Osteoblast (primary cell): ENCODE measurements around the gene MFSD1. TPM values are rescaled to one million over a fixed set of nuclear protein-coding genes. Genes with fewer than 3 reads are reported as not detected.

Experiments
- DNase-seq: peaks from one replicate; pipeline ENCODE4 v3.0.0; 2011; ENCODE audit warnings: low spot score, mixed read lengths; ENCODE audit not compliant: insufficient read length; ENCODE audit errors: missing footprints
- H2AFZ ChIP-seq: 2 replicates; pipeline ENCODE4 v1.6.0; 2011; ENCODE audit warnings: mild to moderate bottlenecking, low read length
- H3K27ac ChIP-seq: 2 replicates; pipeline ENCODE4 v1.5.1; 2011; ENCODE audit warnings: mild to moderate bottlenecking, low read depth, low read length, moderate library complexity
- H3K27me3 ChIP-seq: 2 replicates; pipeline ENCODE4 v1.6.0; 2012; ENCODE audit warnings: mild to moderate bottlenecking, control low read depth, inconsistent platforms, low read length, moderate library complexity; ENCODE audit not compliant: insufficient read depth
- H3K36me3 ChIP-seq: 2 replicates; pipeline ENCODE4 v1.5.1; 2011; ENCODE audit warnings: mild to moderate bottlenecking, low read length, control low read depth, moderate library complexity; ENCODE audit not compliant: insufficient read depth
- H3K4me1 ChIP-seq: 2 replicates; pipeline ENCODE4 v1.5.1; 2011; ENCODE audit warnings: mild to moderate bottlenecking, low read length, control low read depth, moderate library complexity; ENCODE audit not compliant: insufficient read depth
- H3K4me2 ChIP-seq: 2 replicates; pipeline ENCODE4 v1.6.0; 2011; ENCODE audit warnings: mild to moderate bottlenecking, low read length; ENCODE audit not compliant: insufficient read depth
- H3K4me3 ChIP-seq: fragments of 200-600 bp; sonication (generic); 3 replicates; pipeline ENCODE4 v1.5.1; 2012; ENCODE audit warnings: mild to moderate bottlenecking, low read length, inconsistent platforms; ENCODE audit not compliant: insufficient read depth
- H3K79me2 ChIP-seq: 2 replicates; pipeline ENCODE4 v1.6.0; 2012; ENCODE audit warnings: mild to moderate bottlenecking, low read length, control low read depth, inconsistent platforms; ENCODE audit not compliant: insufficient read depth
- H3K9me3 ChIP-seq: 2 replicates; pipeline ENCODE4 v1.5.1; 2011; ENCODE audit warnings: low read depth, low read length, control low read depth
- H4K20me1 ChIP-seq: 2 replicates; pipeline ENCODE4 v1.6.0; 2012; ENCODE audit warnings: mild to moderate bottlenecking, low read length, control low read depth; ENCODE audit not compliant: insufficient read depth
- total RNA-seq: library from RNA; depleted of rRNA; stranded (reverse); fragments of >200 nt; gene quantifications from 2 replicates; pipeline ENCODE4 v1.2.3, GENCODE V29; 2012
- TF ChIP-seq, protein P1 (sequence below): IDR thresholded peaks from 2 replicates; pipeline ENCODE4 v1.5.1; 2011; ENCODE audit warnings: mild to moderate bottlenecking, low read depth, low read length, moderate library complexity; ENCODE audit errors: extremely low read depth

The MFSD1 gene
- total RNA-seq, 1 donor = 170 TPM

DNA sequence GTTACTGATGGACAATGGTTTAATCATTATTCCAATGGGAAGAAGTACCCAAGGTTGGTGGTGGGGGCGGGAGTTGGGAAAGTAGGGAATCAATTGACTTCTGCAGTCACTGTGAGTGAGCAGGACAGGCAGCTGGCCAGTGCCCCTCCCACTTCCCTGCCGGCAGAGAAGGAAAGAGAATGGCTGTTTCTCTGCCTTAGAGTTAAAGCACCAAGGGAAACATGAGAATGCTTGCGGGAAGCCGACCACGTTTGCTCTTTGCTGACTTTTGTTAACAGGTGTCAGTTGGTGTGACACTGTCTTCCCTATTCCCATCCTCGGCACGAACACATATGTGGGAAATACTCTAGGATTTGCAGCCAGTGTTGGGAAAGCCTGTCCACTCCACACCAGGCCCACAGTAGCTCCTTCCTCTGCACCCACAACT lies 33.5 kb upstream of the MFSD1 start:
- peak overlapping the region; percentile 64 for H2AFZ ChIP-seq
- H4K20me1 ChIP-seq = no peaks in the 10 kb centered on the region

DNA sequence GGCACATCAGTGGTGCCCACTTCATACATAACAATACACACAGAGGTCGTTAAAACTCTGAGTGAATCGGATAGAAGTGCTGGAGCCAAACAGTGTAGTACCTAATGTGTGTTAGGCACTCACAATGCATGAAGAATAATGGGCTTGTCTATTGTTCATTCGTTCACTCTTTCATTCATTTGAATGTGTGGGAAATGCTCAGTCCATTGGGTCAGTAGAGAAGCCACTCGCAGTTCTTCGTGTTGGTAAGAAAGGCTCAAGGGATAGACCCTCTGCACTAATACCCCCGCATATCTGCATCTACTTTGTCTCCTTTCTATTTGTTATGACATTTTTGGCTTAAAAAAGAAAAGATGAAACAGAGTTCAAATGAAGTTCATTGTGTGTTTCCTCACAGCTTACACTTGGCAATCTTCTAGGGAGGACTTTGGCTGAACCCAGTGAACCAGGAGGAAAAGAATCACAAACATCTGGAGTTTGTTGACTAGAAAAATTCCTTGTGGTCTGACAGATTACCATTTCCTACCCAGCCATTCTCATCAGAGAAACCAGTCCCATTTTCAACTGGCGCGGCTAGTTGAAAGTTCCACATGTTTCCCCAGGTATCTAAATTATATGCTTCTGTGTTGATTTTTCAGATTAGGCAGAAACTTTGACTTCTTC lies 32.8 kb upstream of the MFSD1 start:
- H3K27me3 ChIP-seq = no peaks in the 10 kb centered on the region
- peaks cover 40% of the 10 kb centered on the region for H3K4me1 ChIP-seq
- peak; percentile 87 for DNase-seq
- peak overlapping the region; percentile 78 for H3K4me2 ChIP-seq
- peak overlapping the region; percentile 38 for H3K4me3 ChIP-seq
- peak overlapping the region; percentile 88 for H3K27ac ChIP-seq
- H4K20me1 ChIP-seq = no peaks in the 10 kb centered on the region
- TF ChIP-seq, protein P1, sequence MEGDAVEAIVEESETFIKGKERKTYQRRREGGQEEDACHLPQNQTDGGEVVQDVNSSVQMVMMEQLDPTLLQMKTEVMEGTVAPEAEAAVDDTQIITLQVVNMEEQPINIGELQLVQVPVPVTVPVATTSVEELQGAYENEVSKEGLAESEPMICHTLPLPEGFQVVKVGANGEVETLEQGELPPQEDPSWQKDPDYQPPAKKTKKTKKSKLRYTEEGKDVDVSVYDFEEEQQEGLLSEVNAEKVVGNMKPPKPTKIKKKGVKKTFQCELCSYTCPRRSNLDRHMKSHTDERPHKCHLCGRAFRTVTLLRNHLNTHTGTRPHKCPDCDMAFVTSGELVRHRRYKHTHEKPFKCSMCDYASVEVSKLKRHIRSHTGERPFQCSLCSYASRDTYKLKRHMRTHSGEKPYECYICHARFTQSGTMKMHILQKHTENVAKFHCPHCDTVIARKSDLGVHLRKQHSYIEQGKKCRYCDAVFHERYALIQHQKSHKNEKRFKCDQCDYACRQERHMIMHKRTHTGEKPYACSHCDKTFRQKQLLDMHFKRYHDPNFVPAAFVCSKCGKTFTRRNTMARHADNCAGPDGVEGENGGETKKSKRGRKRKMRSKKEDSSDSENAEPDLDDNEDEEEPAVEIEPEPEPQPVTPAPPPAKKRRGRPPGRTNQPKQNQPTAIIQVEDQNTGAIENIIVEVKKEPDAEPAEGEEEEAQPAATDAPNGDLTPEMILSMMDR = no peak
- H3K9me3 ChIP-seq = no peaks in the 10 kb centered on the region
- H3K79me2 ChIP-seq = no peaks in the 10 kb centered on the region
- peak overlapping the region; percentile 64 for H2AFZ ChIP-seq
- no peaks in the 10 kb centered on the region for H3K36me3 ChIP-seq

More for the DNA sequence above, 33.5 kb upstream of the MFSD1 start:
- H3K4me2 ChIP-seq = peak overlapping the region; percentile 78
- no peaks in the 10 kb centered on the region for H3K9me3 ChIP-seq
- peak overlapping the region; percentile 38 for H3K4me3 ChIP-seq
- H3K27ac ChIP-seq = peak overlapping the region; percentile 88
- DNase-seq = no peak
- H3K4me1 ChIP-seq = peaks cover 40% of the 10 kb centered on the region
- no peaks in the 10 kb centered on the region for H3K79me2 ChIP-seq
- H3K27me3 ChIP-seq = no peaks in the 10 kb centered on the region
- TF ChIP-seq, protein P1 = no peak
- no peaks in the 10 kb centered on the region for H3K36me3 ChIP-seq

DNA sequence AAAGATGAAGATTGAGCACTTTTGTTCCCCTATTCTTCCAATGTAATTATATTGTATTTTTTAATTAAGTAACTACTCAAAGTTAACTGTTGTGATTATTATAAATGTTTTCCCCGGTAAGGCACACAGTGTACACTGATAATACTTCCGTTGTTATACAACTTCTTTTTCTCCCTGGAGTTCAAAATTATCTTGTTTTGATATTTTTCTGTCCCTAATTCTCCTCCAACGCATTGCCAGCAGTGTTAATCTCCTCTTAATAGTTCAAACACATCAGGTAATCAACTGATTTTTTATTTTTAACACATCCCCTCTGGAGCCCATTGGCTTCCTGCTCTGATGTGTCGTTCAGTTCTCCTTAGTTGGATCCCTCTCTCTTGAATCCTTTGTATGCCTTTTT lies 32.3 kb upstream of the MFSD1 start:
- Histone ChIP-seq H3K27me3 (no peaks in the 10 kb centered on the region), H3K36me3 (no peaks in the 10 kb centered on the region), H2AFZ (no peak overlapping the region), H3K4me2 (peak overlapping the region; percentile 78), H3K4me1 (peaks cover 40% of the 10 kb centered on the region), H4K20me1 (no peaks in the 10 kb centered on the region), H3K4me3 (no peak overlapping the region), H3K79me2 (no peaks in the 10 kb centered on the region), H3K27ac (peak overlapping the region; percentile 88), H3K9me3 (no peaks in the 10 kb centered on the region)
- TF ChIP-seq, protein P1 = no peak
- no peak for DNase-seq

DNA sequence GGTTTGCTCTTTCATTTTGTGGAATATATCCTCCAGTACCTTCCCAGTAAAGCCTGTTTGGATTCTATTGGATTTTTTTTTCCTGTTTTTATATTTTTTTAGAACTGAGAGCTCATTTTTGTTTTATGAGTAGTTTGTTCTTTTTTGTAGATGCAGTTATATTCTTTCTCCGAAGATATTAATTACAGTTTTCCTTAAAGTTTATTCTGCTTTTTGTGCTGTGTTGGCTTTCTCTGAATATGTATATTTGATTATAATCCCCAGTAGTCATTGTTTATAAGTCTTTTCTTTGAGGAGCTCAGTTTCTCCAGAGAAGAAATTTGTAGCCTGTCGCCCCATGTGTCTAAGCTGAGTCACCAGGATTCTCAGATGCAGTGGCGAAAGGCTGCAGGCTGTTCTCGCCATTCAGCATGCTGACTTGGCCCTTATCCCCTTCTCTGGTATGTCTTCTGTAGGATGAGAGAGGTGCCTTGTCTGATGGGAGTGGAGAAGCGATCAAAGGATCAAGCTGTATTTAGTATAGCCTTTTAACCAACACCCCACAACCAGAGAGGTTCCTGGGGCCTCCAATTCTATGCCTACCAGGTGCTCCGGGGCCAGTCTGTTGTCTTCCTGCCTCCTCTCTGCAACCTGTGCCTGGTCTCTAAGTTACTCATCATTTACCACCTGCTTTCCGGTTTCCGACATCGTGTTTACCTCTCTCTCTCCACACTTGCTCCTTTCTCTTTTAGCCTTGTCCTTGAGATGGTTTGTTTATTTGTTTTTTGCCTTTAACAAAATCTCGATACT lies 31.7 kb upstream of the MFSD1 start:
- H3K36me3 ChIP-seq = no peaks in the 10 kb centered on the region
- H2AFZ ChIP-seq = no peak overlapping the region
- H3K9me3 ChIP-seq = no peaks in the 10 kb centered on the region
- no peaks in the 10 kb centered on the region for H4K20me1 ChIP-seq
- H3K27me3 ChIP-seq = no peaks in the 10 kb centered on the region
- no peak overlapping the region for H3K4me3 ChIP-seq
- H3K4me1 ChIP-seq = peaks cover 40% of the 10 kb centered on the region
- peak overlapping the region; percentile 78 for H3K4me2 ChIP-seq
- peak overlapping the region; percentile 88 for H3K27ac ChIP-seq
- DNase-seq = peak; percentile 57
- TF ChIP-seq, protein P1 = no peak
- no peaks in the 10 kb centered on the region for H3K79me2 ChIP-seq
